GM19193 (cell line): Measurements from ENCODE around the gene FBN1.

Experiments
- POLR2A ChIP-seq: IDR thresholded peaks from 4 replicates; pipeline ENCODE4 v1.6.1; 2011; ENCODE audit not compliant: insufficient read depth, insufficient read length; ENCODE audit errors: extremely low read depth

Gene FBN1

GRCh38 chr15:48385031-48385830 is 260.3 kb downstream of the FBN1 start:
- no peak for TF ChIP-seq POLR2A

DNA sequence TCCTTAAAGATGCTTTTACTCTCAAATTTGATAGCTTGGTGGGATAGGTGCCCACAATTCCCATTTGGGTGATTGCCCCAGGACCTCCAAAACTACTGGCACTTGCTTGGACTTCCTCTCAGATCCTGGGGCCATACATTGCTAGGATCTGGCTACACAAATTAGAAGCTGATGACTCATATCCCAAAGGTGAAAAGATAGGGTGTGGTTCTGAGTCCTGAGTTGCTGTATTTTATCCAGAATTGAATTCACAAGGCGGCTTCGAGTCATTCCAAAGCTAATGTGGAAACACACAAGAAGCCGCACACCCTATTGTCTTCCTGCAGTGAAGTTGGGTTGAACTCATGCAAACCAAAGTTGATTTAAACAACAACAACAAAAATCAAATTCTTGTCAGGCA is 260.9 kb downstream of the FBN1 start:
- TF ChIP-seq POLR2A, result no peak

GRCh38 chr15:48383031-48383430 is 262.5 kb downstream of the FBN1 start:
- no peak for TF ChIP-seq POLR2A

DNA sequence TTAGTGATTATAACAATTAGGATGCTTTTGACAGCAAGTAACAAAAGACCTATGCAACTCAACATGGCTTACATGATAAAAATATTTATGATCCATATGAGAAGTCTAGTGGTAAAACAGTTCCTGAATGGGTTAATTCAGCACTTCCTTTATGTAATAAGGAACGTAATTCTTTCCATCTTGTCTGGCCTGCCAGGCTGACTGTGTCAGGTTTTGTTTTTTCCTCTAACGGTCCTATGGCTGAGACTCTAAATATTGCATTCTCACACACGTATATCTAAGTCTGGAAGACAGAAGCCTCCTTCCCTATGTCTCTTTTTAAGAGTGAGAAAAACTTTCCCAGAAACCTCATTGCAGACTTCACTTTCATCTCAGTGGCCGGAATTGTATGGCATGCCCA is 263.6 kb downstream of the FBN1 start:
- TF ChIP-seq POLR2A, result no peak

GRCh38 chr15:48380198-48380597 is 265.3 kb downstream of the FBN1 start:
- TF ChIP-seq POLR2A, result no peak

- TF ChIP-seq POLR2A, result no peak
Observed at GRCh38 chr15:48375767-48376166, 269.7 kb downstream of the FBN1 start.

DNA sequence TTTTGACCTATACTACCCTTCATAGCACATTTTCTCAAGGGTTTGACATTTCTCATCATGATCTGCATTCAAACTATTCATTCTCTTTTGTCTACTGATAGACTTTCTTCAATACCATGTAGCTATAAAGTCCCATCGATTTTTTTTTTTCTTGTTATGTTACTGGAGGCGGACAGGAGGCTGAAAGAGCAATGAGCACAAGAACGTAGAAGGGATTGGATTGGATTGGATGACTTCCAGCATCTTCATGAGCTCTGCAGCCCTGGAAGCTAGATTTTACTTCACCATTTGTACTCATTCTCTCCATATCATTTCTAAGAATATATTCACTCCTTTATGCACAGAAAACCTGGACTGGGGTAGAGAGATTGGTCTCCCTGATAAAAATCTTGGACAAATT is 271.0 kb downstream of the FBN1 start:
- TF ChIP-seq POLR2A, result no peak

GRCh38 chr15:48373821-48374451 is 271.6 kb downstream of the FBN1 start:
- TF ChIP-seq POLR2A, result no peak

DNA sequence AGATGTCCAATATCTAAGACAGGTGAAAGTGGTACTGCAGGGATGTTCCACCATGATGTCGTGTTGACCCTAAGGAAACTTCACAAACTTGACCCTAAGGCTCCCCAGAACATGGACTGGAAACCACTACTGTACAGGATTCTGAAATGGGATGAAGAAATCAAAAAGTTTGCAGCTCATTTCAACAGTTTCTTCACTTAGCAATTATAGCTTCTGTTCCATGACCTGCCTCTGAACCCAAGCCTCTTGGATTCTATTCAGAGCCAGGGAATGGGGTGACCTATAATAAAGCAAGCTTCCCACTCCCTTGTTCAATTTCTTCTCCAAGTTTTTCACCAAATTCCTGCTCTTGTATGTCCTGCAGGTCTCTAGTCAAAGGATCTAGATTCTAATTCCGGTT is 273.5 kb downstream of the FBN1 start:
- TF ChIP-seq POLR2A, result no peak

DNA sequence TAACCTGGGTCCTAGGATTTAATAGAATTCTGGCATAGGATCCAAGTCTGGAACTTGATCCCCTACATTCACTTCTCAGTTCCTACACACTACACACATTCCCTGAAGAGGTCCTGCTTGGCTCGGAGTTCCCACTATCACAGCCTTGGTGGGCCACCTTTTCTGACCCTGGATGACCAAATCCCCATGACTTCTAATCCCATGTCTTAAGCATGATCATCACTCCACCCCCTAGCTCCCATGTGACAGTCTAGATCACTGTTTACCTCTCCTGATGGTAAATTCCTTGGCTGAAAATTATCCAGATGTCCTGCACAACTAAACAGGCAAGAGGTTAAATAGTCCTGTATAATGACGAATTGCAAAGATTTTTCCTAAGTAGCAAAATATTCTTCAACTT is 274.0 kb downstream of the FBN1 start:
- TF ChIP-seq POLR2A, result no peak

- TF ChIP-seq POLR2A, result no peak
Observed at GRCh38 chr15:48370460-48370859, 275.0 kb downstream of the FBN1 start.

GRCh38 chr15:48367483-48367882 is 278.0 kb downstream of the FBN1 start:
- no peak for TF ChIP-seq POLR2A

DNA sequence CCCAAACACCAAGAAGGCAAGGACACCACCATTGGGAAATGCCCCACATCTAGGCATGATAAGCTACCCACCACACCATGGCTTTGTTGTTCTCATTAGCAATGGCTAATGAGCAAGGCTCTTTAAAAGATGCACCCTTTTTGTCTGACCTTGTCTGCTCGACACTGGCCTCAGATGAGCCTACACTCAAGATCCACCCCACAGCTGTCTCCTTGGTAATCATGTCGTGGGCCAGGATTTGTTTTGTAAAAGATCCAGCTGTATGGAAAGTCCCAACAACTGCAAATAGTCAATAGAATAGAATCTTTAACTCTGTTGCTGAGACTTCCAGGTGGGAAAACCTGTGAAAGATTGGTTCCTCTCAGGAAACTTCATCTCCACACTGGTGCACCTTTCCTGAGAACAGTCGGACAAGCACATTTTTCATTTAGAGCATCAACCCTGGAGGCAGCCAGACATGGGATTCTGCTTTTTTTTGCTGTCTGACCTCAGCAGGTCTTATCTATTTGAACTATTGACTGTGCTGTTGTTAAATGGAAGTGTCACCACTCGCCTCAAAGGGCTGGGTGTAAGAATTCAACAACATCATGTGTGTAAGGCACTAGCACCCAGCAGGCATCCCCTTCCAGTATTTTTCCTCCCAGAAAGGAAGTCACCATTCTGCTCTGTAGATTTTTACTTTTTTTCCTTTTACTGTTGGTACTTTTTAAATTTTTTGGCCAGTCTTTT is 278.8 kb downstream of the FBN1 start:
- no peak for TF ChIP-seq POLR2A

GRCh38 chr15:48365575-48365974 is 279.9 kb downstream of the FBN1 start:
- no peak for TF ChIP-seq POLR2A

GRCh38 chr15:48363474-48363873 is 282.0 kb downstream of the FBN1 start:
- TF ChIP-seq POLR2A, result no peak

GRCh38 chr15:48361685-48362084 is 283.8 kb downstream of the FBN1 start:
- TF ChIP-seq POLR2A, result no peak

DNA sequence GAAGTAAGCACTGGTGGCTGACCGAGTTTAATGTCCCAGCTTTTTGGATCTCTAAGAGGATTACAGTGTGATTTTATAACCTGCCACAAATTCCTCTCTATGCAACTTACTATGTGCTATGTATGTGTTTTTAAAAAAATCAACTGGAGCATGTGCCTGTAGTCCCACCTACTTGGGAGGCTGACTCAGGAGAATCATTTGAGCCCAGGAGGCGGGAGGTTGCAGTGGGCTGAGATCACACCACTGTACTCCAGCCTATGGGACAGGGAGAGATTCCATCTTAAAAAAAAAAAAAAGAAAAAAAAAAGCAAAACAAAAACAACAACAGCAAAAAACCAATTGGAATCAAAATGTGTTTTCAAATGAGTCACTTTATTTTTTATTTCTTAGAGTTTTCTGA is 284.7 kb downstream of the FBN1 start:
- TF ChIP-seq POLR2A, result no peak
